HAP-1 (cell line): ENCODE results near the gene KRTAP3-2.

Experiments
- DNase-seq, 2 experiments: peaks; one replicate each; pipeline ENCODE4 v3.0.0-alpha.2; 2016 to 2020; ENCODE audit warnings: low spot score in 2 of 2
- H3K27me3 ChIP-seq: fragments of 250-450 bp; sonication (Bioruptor Pico); 2 replicates; pipeline ENCODE4 v1.5.1; 2020; ENCODE audit warnings: low read depth, mild to moderate bottlenecking, moderate library complexity
- H3K36me3 ChIP-seq: fragments of 250-450 bp; sonication (Bioruptor Pico); replicated peaks from 2 replicates; pipeline ENCODE4 v1.5.1; 2020; ENCODE audit warnings: mild to moderate bottlenecking
- H3K4me1 ChIP-seq: fragments of 250-450 bp; sonication (Bioruptor Pico); 2 replicates; pipeline ENCODE4 v1.5.1; 2020; ENCODE audit warnings: mild to moderate bottlenecking
- H3K4me3 ChIP-seq: fragments of 250-450 bp; sonication (Bioruptor Pico); 2 replicates; pipeline ENCODE4 v1.5.1; 2020; ENCODE audit warnings: mild to moderate bottlenecking, moderate library complexity
- H3K9me3 ChIP-seq: fragments of 250-450 bp; sonication (Bioruptor Pico); 2 replicates; pipeline ENCODE4 v1.5.1; 2020; ENCODE audit warnings: mild to moderate bottlenecking, moderate library complexity
- in situ Hi-C: fragments of 300-500 bp; cut with MboI; formaldehyde crosslinking; loops from 3 replicates; pipeline ENCODE4 v1.14.3; 2020; ENCODE audit warnings: low sequenced_read_pairs, inconsistent platforms, mixed read lengths

KRTAP3-2 gene

GRCh38 chr17:41001795-41002194 lies 2.1 kb upstream of the KRTAP3-2 start:
- Histone ChIP-seq H3K36me3 (no peaks in the 10 kb centered on the region), H3K9me3 (no peaks in the 10 kb centered on the region), H3K27me3 (peaks cover 34% of the 10 kb centered on the region), H3K4me1 (no peaks in the 10 kb centered on the region), H3K4me3 (no peak overlapping the region)
- in situ Hi-C loops, result no loop called here
- DNase-seq, result no peak

- peaks cover 34% of the 10 kb centered on the region for H3K27me3 ChIP-seq
- in situ Hi-C loops, result no loop called here
Measured at GRCh38 chr17:40997361-40997760, 2.3 kb downstream of the KRTAP3-2 start.

GRCh38 chr17:40996829-40997228 lies 2.9 kb downstream of the KRTAP3-2 start:
- peaks cover 34% of the 10 kb centered on the region for H3K27me3 ChIP-seq
- H3K36me3 ChIP-seq, result no peaks in the 10 kb centered on the region
- no peak for DNase-seq
- H3K4me3 ChIP-seq, result no peak overlapping the region
- H3K4me1 ChIP-seq, result no peaks in the 10 kb centered on the region
- no peaks in the 10 kb centered on the region for H3K9me3 ChIP-seq
- in situ Hi-C loops, result no loop called here

More at GRCh38 chr17:40997361-40997760, 2.3 kb downstream of the KRTAP3-2 start:
- DNase-seq, result no peak
- Histone ChIP-seq H3K9me3 (no peaks in the 10 kb centered on the region), H3K36me3 (no peaks in the 10 kb centered on the region), H3K4me1 (no peaks in the 10 kb centered on the region), H3K4me3 (no peak overlapping the region)

- in situ Hi-C loops, result no loop called here
- Histone ChIP-seq H3K9me3 (no peaks in the 10 kb centered on the region; the same call in 1 of the 2 replicates), H3K36me3 (no peaks in the 10 kb centered on the region), H3K4me1 (no peaks in the 10 kb centered on the region), H3K4me3 (no peak overlapping the region), H3K27me3 (peaks cover 27% of the 10 kb centered on the region)
- no peak for DNase-seq
Measured at GRCh38 chr17:40995116-40995515, 4.6 kb downstream of the KRTAP3-2 start.

- Histone ChIP-seq H3K36me3 (no peaks in the 10 kb centered on the region), H3K4me3 (no peak within 1 kb of the TSS), H3K27me3 (peaks cover 27% of the 10 kb centered on the region), H3K4me1 (no peaks in the 10 kb centered on the region), H3K9me3 (no peaks in the 10 kb centered on the region; the same call in 1 of the 2 replicates)
- in situ Hi-C loops, result no loop called here
- no peak for DNase-seq
Measured at GRCh38 chr17:40993839-40994238, 5.9 kb downstream of the KRTAP3-2 start, which contains the start of gene KRTAP3-3. TSS of gene KRTAP3-3 (minus strand) at chr17:40994164. CDS start at chr17:40994097, 67 bp downstream.

DNA sequence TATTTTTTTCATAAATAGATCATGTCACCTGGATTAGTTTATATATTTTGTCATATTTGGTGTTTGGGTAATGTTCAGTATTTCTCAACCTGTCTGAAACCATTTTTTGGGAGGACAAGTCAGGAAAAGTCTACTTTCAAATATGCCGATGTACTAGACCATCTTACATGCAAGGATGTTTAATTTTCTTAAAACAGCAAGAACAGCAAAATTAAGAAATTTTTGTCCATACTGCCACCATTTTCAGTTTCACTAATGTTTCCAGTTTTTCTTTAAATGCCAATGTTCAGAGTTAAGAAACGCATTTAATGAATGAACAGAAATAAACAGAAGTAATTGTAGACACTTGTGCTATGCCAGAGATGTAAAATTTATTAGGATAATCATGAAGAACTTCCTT lies 6.6 kb downstream of the KRTAP3-2 start:
- in situ Hi-C loops, result no loop called here
- no peak for DNase-seq
- H3K9me3 ChIP-seq, result no peaks in the 10 kb centered on the region; the same call in 1 of the 2 replicates

GRCh38 chr17:40992666-40993065 lies 7.0 kb downstream of the KRTAP3-2 start:
- Histone ChIP-seq H3K9me3 (no peaks in the 10 kb centered on the region; the same call in 1 of the 2 replicates), H3K4me3 (no peak overlapping the region), H3K27me3 (peaks cover 15% of the 10 kb centered on the region), H3K4me1 (no peaks in the 10 kb centered on the region), H3K36me3 (no peaks in the 10 kb centered on the region)
- in situ Hi-C loops, result no loop called here
- no peak for DNase-seq

More for the DNA sequence above, 6.6 kb downstream of the KRTAP3-2 start:
- Histone ChIP-seq H3K27me3 (peaks cover 19% of the 10 kb centered on the region), H3K4me1 (no peaks in the 10 kb centered on the region), H3K4me3 (no peak overlapping the region), H3K36me3 (no peaks in the 10 kb centered on the region)

GRCh38 chr17:40986920-40987319 lies 12.8 kb downstream of the KRTAP3-2 start:
- no peaks in the 10 kb centered on the region; the same call in 1 of the 2 replicates for H3K9me3 ChIP-seq
- in situ Hi-C loops, result no loop called here
- H3K4me3 ChIP-seq, result no peak overlapping the region
- H3K4me1 ChIP-seq, result no peaks in the 10 kb centered on the region; the same call in 1 of the 2 replicates
- DNase-seq, result no peak
- peaks cover 19% of the 10 kb centered on the region for H3K27me3 ChIP-seq
- no peaks in the 10 kb centered on the region for H3K36me3 ChIP-seq

DNA sequence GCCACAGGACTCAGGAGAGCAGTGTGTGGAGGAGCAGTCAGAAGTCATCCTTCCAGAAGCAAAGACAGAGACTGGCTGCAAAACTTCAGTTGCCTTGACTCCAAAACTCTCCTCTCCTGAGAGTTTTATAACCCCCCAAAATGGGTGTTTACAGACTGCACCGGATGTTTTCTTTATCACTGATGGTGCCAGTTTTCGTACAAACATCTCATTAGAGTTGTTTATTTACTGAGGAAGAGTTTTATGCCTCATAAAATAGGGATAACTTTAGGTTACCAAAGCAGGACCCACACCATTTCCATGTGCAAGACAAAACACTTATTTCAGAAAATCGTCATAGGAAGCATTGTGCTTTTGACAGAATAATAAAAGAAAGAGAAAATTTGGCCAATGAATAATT lies 15.5 kb downstream of the KRTAP3-2 start, which contains the start of gene KRT40:
KRT40 (minus strand) TSS at position 101 of the 400 bp plus-strand sequence; CDS start at position 48, 53 bp downstream.
- H3K36me3 ChIP-seq, result no peaks in the 10 kb centered on the region
- no peaks in the 10 kb centered on the region for H3K9me3 ChIP-seq
- H3K4me1 ChIP-seq, result no peaks in the 10 kb centered on the region; the same call in 1 of the 2 replicates
- H3K27me3 ChIP-seq, result peaks cover 17% of the 10 kb centered on the region
- no peak within 1 kb of the TSS for H3K4me3 ChIP-seq
- in situ Hi-C loops, result no loop called here
- DNase-seq, result no peak

- H3K27me3 ChIP-seq, result peaks cover 16% of the 10 kb centered on the region
Measured at GRCh38 chr17:40981115-40981514, 18.6 kb downstream of the KRTAP3-2 start.

DNA sequence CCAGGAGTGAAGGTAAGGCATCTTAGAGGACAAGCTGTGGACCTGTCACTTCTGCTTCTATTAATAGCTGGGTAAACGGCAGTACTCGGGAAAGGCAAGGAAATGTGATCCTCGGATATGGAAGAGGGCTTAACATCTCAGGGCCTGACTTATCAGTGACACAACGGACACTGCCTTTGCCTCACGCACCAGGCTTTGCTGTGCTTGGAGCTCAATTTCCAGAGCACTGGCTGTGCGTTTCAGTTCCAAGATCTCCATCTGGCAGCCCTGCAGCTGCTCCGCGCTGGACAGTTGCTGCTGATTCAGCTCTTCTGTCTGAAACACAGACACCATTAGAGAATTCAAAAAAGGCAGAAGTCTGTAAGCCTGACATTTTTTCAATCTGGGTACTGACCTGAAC lies 19.1 kb downstream of the KRTAP3-2 start:
- DNase-seq, result no peak
- no peaks in the 10 kb centered on the region for H3K4me1 ChIP-seq
- H3K36me3 ChIP-seq, result no peaks in the 10 kb centered on the region
- no peaks in the 10 kb centered on the region for H3K9me3 ChIP-seq
- in situ Hi-C loops, result no loop called here
- peaks cover 17% of the 10 kb centered on the region for H3K27me3 ChIP-seq
- no peak overlapping the region for H3K4me3 ChIP-seq

More at GRCh38 chr17:40981115-40981514, 18.6 kb downstream of the KRTAP3-2 start:
- Histone ChIP-seq H3K36me3 (no peaks in the 10 kb centered on the region), H3K4me3 (no peak overlapping the region), H3K9me3 (no peaks in the 10 kb centered on the region), H3K4me1 (no peaks in the 10 kb centered on the region)
- in situ Hi-C loops, result no loop called here
- DNase-seq, result no peak

DNA sequence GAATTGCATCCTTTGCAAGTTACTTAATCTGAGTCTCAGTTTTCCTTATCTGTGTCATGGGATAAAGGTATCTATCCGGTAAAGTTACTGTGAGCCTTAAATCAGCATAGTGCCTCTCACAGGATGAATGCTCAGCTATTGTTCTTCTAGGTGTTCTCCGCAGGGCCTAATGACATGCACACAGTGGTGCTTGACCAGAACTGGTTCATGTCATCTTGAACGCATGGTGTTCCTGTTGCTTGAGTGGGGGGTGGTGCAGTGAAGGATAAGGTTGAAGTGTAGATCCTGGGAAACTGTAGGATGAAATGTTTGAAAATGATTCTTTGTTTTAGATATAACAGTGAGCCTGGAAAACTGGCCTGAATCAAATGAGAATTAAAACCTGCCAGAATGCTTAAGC lies 19.6 kb downstream of the KRTAP3-2 start:
- Histone ChIP-seq H3K4me3 (no peak overlapping the region), H3K36me3 (no peaks in the 10 kb centered on the region), H3K9me3 (no peaks in the 10 kb centered on the region), H3K27me3 (peaks cover 21% of the 10 kb centered on the region), H3K4me1 (no peaks in the 10 kb centered on the region)
- no peak for DNase-seq
- in situ Hi-C loops, result no loop called here

DNA sequence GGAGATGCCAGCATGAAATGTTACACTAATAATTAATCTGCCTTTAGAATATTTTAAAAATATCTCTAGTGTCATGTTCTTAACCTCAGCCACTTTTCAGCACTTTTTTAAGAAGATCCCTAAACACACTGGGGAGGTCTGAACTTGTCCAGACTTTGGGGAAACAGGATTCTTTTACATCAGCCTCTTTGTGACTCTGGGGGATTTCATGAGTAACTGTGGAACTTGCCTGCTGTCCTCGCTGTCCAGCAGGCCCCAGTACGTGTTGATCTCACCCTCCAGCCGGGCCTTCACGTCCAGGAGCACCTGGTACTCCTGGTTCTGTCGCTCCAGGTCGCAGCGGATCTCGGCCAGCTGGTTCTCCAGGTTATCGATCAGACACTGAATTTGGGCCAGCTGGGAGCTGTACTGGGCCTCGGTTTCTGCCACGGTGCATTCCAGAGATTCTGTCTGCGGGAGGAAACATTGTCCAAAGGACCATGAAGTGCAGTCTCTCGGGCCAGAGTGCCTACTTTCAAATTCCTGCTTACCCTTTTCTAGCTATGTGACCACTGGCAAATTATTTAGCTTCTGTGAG lies 21.0 kb downstream of the KRTAP3-2 start:
- H3K9me3 ChIP-seq, result no peaks in the 10 kb centered on the region
- H3K4me1 ChIP-seq, result no peaks in the 10 kb centered on the region
- no peak for DNase-seq
- H3K4me3 ChIP-seq, result no peak overlapping the region
- H3K27me3 ChIP-seq, result peaks cover 11% of the 10 kb centered on the region
- in situ Hi-C loops, result no loop called here
- H3K36me3 ChIP-seq, result no peaks in the 10 kb centered on the region

GRCh38 chr17:40975516-40975915 lies 24.2 kb downstream of the KRTAP3-2 start:
- no peaks in the 10 kb centered on the region for H3K36me3 ChIP-seq
- H3K4me3 ChIP-seq, result no peak overlapping the region
- H3K9me3 ChIP-seq, result no peaks in the 10 kb centered on the region
- in situ Hi-C loops, result no loop called here
- no peaks in the 10 kb centered on the region for H3K4me1 ChIP-seq
- H3K27me3 ChIP-seq, result peaks cover 11% of the 10 kb centered on the region
- DNase-seq, result no peak
